Caco-2 (cell line): ENCODE data around the gene TREML2. TPM values are rescaled to one million over a fixed set of nuclear protein-coding genes. Genes with fewer than 3 reads are reported as not detected.

ENCODE experiments used
- BruUV-seq: library from RNA; stranded (reverse); fragments of 400-500 nt; replicated peaks from 2 replicates; lab custom pipeline; 2021; lab: Mats Ljungman, UMichigan
- CTCF ChIA-PET: fragments of 300-600 bp; sonication (Branson Sonifier 250); formaldehyde crosslinking; loops from one replicate; lab custom pipeline; 2022; ENCODE audit warnings: antibody characterized with exemption; lab: Charles Lee
- POLR2A ChIA-PET: fragments of 300-600 bp; sonication (Branson Sonifier 250); formaldehyde crosslinking; loops from one replicate; lab custom pipeline; 2022; ENCODE audit warnings: antibody characterized with exemption; lab: Charles Lee
- DNase-seq, 2 experiments: peaks; one replicate each; pipeline versions ENCODE4 v3.0.0 to v3.0.0-alpha.2; 2020 to 2022
- H3K27me3 ChIP-seq: replicated peaks from 2 replicates; pipeline ENCODE4 v1.6.0; 2011; ENCODE audit warnings: low read length; ENCODE audit not compliant: control insufficient read depth, insufficient read depth
- H3K36me3 ChIP-seq: 2 replicates; pipeline ENCODE4 v1.5.1; 2011; ENCODE audit warnings: low read length; ENCODE audit not compliant: control insufficient read depth, insufficient read depth
- H3K4me1 ChIP-seq: fragments of 250-450 bp; sonication (Bioruptor Pico); 2 replicates; pipeline ENCODE4 v1.5.1; 2020; ENCODE audit warnings: mild to moderate bottlenecking
- H3K4me3 ChIP-seq: 2 replicates; pipeline ENCODE4 v1.5.1; 2011; ENCODE audit warnings: low read depth, mild to moderate bottlenecking, control low read depth, low read length
- H3K9me3 ChIP-seq: fragments of 250-450 bp; sonication (Bioruptor Pico); 2 replicates; pipeline ENCODE4 v1.5.1; 2020; ENCODE audit warnings: mild to moderate bottlenecking, moderate library complexity
- H3K27ac Mint-ChIP-seq: one replicate; pipeline ENCODE4 v1.8.0; 2022; ENCODE audit warnings: mixed read lengths; ENCODE audit not compliant: unreplicated experiment
- H3K27me3 Mint-ChIP-seq: one replicate; pipeline ENCODE4 v1.8.0; 2022; ENCODE audit warnings: mixed read lengths; ENCODE audit not compliant: insufficient read depth, unreplicated experiment
- H3K36me3 Mint-ChIP-seq: one replicate; pipeline ENCODE4 v1.8.0; 2022; ENCODE audit warnings: mild to moderate bottlenecking, mixed read lengths; ENCODE audit not compliant: insufficient read depth, unreplicated experiment
- H3K4me1 Mint-ChIP-seq: one replicate; pipeline ENCODE4 v1.8.0; 2022; ENCODE audit warnings: low read depth, mixed read lengths; ENCODE audit not compliant: unreplicated experiment
- H3K4me3 Mint-ChIP-seq: one replicate; pipeline ENCODE4 v1.8.0; 2022; ENCODE audit warnings: mild to moderate bottlenecking, moderate library complexity, mixed read lengths; ENCODE audit not compliant: unreplicated experiment
- H3K9me3 Mint-ChIP-seq: one replicate; pipeline ENCODE4 v1.8.0; 2022; ENCODE audit warnings: mixed read lengths; ENCODE audit not compliant: unreplicated experiment
- CTCF ChIP-seq, 2 experiments: fragments of 200-600 bp in 1 of 2; IDR thresholded peaks; 1 replicate in 1 of 2; 2 replicates in 1 of 2; pipeline versions ENCODE4 v1.5.1 to v1.8.0; 2011 to 2022; ENCODE audit warnings: antibody characterized with exemption in 1 of 2, control low read depth in 1 of 2, inconsistent platforms in 1 of 2, low read depth in 1 of 2, low read length in 1 of 2, mild to moderate bottlenecking in 1 of 2, moderate library complexity in 1 of 2; ENCODE audit not compliant: insufficient read depth in 1 of 2, severe bottlenecking in 1 of 2, unreplicated experiment in 1 of 2
- intact Hi-C: fragments of 100-400 bp; cut with micrococcal nuclease; formaldehyde crosslinking; loops from one replicate; pipeline ENCODE4 v1.10.0; 2022; ENCODE audit not compliant: unreplicated experiment
- total RNA-seq: library from RNA; stranded (reverse); gene quantifications from 2 replicates; pipeline ENCODE4 v1.2.3, GENCODE V29; 2022

The TREML2 gene
- total RNA-seq, 1 experiment from 2014 or later, result not detected

GRCh38 chr6:41170547-41171160, 30.3 kb downstream of the TREML2 start:
- ChIA-PET CTCF (interaction anchor here (1.2 kb wide), 1 partner anchor 12 kb away, joined by 5 read pairs; no protein-coding TSS in a partner anchor), POLR2A (interaction anchor here (0.6 kb wide), 1 partner anchor 95 kb away, joined by 3 read pairs; no protein-coding TSS in a partner anchor)
- intact Hi-C loops, result no loop called here
- DNase-seq, result no peak
- no peak for TF ChIP-seq CTCF (IDR thresholded peaks at IDR 0.05; ENCODE audit: insufficient read depth in 1 of 2, low read depth in 1 of 2, low read length in 1 of 2, severe bottlenecking in 1 of 2, unreplicated experiment in 1 of 2)
- Histone ChIP-seq H3K36me3 (no peaks in the 10 kb centered on the region), H3K27me3 (no peaks in the 10 kb centered on the region), H3K9me3 (no peaks in the 10 kb centered on the region), H3K4me1 (no peaks in the 10 kb centered on the region), H3K4me3 (no peak overlapping the region)
- no peaks in the 10 kb centered on the region for H3K9me3 Mint-ChIP-seq
- H3K27me3 Mint-ChIP-seq, result peaks cover 20% of the 10 kb centered on the region
- H3K36me3 Mint-ChIP-seq, result no peaks in the 10 kb centered on the region
- no TSS peak for BruUV-seq
- no peak overlapping the region for H3K27ac Mint-ChIP-seq
- H3K4me3 Mint-ChIP-seq, result no peak overlapping the region
- H3K4me1 Mint-ChIP-seq, result no peaks in the 10 kb centered on the region

- Histone ChIP-seq H3K4me3 (no peak overlapping the region), H3K36me3 (no peaks in the 10 kb centered on the region), H3K27me3 (no peaks in the 10 kb centered on the region), H3K9me3 (no peaks in the 10 kb centered on the region), H3K4me1 (no peaks in the 10 kb centered on the region)
- ChIA-PET CTCF (interaction anchor here (1.2 kb wide), 1 partner anchor 15 kb away, joined by 3 read pairs; no protein-coding TSS in a partner anchor), POLR2A (no interaction called here)
- BruUV-seq, result no TSS peak
- Mint-ChIP-seq H3K4me1 (no peaks in the 10 kb centered on the region), H3K4me3 (no peak overlapping the region), H3K27me3 (peaks cover 17% of the 10 kb centered on the region), H3K9me3 (no peaks in the 10 kb centered on the region), H3K27ac (no peak overlapping the region), H3K36me3 (no peaks in the 10 kb centered on the region)
- intact Hi-C loops, result no loop called here
- peak in 1 of 2 experiments; percentile 66 for DNase-seq
- no peak for TF ChIP-seq CTCF (IDR thresholded peaks at IDR 0.05; ENCODE audit: insufficient read depth in 1 of 2, low read depth in 1 of 2, low read length in 1 of 2, severe bottlenecking in 1 of 2, unreplicated experiment in 1 of 2)
Observed at GRCh38 chr6:41167173-41167963, 33.6 kb downstream of the TREML2 start.

- intact Hi-C loops, result no loop called here
- DNase-seq, result no peak
Observed at GRCh38 chr6:41164551-41165120, 36.3 kb downstream of the TREML2 start.

More at GRCh38 chr6:41164551-41165120, 36.3 kb downstream of the TREML2 start:
- H3K4me3 ChIP-seq, result no peak overlapping the region
- no peaks in the 10 kb centered on the region for H3K4me1 ChIP-seq
- no peaks in the 10 kb centered on the region for H3K36me3 ChIP-seq
- no peak overlapping the region for H3K4me3 Mint-ChIP-seq
- no peaks in the 10 kb centered on the region for H3K9me3 Mint-ChIP-seq
- no peak for TF ChIP-seq CTCF (IDR thresholded peaks at IDR 0.05; ENCODE audit: insufficient read depth in 1 of 2, low read depth in 1 of 2, low read length in 1 of 2, severe bottlenecking in 1 of 2, unreplicated experiment in 1 of 2)
- no peaks in the 10 kb centered on the region for H3K4me1 Mint-ChIP-seq
- ChIA-PET CTCF (no interaction called here), POLR2A (no interaction called here)
- H3K9me3 ChIP-seq, result no peaks in the 10 kb centered on the region
- no TSS peak for BruUV-seq
- H3K27ac Mint-ChIP-seq, result no peak overlapping the region
- H3K27me3 Mint-ChIP-seq, result peaks cover 12% of the 10 kb centered on the region
- H3K36me3 Mint-ChIP-seq, result no peaks in the 10 kb centered on the region
- H3K27me3 ChIP-seq, result no peaks in the 10 kb centered on the region
